ENCODE results near the gene STAC.
"Not testable (repeated sequence)": the region's sequence is repeated elsewhere in the genome, so short reads cannot be mapped to it uniquely, and the experiment has no call there.

Gene STAC

DNA sequence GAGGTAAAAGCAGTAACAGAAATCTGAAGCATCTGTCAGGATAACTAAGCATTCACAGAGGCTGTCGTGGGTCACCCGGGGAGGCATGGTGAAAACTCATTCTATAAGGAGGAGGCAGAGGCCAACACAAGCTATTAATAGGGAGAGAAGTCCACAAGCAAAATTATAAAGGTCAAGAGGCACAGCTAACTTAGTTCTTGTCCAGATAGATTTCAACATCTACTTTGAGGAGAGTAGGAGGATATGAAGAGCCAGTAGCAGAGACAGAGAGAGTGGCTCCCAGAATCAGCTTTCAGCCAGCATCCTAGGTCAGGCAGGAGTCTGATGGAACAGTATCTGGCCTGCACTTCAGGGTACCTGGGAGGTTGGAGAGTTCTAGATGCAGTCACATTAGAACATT lies 95.3 kb downstream of the STAC start:
- FAIRE-seq: no peak
- no peak for DNase-seq (ENCODE audit: insufficient read length, low spot score)

- no peak for DNase-seq (ENCODE audit: insufficient read length, low spot score)
- FAIRE-seq: no peak
These were observed 96.1 kb downstream of the STAC start for GRCh38 chr3:36476286-36476942.

DNA sequence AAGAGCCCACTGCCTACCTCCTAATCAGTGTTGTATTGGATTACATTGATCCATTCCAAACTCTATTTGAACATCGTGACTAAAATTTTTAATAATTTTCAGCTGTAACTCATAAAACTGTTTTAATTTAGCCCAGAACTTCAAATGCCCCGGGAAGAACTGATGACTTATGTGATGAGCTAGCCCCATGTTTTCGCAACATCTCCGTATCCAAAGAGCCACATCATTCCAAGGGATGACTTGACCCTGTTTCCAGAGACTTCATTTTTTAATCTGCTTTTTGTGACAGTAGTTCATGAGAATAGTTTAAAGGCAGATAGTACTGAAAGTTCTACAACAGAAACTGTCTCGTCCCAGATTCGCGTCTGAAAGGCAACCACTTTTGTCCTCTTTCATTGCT lies 97.4 kb downstream of the STAC start:
- no peak for DNase-seq (ENCODE audit: insufficient read length, low spot score)
- no peak for FAIRE-seq

DNA sequence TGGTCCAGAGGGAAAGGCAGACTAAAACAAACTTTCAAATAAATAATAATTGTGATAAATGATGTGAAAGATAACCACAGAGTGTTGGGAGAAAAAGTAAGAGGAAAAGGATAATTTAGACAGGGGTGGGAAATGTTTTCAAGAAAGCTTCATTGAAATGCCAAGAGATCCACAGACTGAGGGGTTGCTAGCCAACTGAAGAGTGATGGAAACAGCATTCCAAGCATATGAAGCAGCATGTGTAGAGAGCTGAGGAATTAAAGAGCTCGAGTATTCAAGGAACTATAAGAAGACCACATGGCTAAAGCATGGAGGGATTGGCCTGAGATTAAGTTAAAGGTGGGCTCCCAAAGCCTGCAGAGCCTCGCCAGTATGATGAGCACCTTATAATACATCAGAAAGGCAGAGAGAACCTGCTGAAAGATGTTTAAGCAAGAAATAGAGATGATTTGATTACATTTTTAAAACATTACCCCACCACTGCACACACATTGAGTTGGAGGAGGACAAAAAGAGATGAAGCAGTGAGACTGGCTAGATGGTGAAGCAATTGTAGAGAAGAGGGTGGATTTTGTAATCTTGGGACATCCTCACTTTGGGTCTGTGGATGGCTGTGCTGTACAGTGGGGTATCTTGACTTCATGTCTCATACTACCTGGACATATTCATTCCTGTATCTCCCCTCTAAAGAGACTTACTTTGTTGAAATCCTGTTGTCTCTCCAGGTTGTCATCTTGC lies 100.8 kb downstream of the STAC start:
- DNase-seq (ENCODE audit: insufficient read length, low spot score) (no peak), FAIRE-seq (no peak)

- FAIRE-seq: no peak
- DNase-seq (ENCODE audit: insufficient read length, low spot score): no peak
These were observed 102.0 kb downstream of the STAC start for GRCh38 chr3:36482256-36482655.

DNA sequence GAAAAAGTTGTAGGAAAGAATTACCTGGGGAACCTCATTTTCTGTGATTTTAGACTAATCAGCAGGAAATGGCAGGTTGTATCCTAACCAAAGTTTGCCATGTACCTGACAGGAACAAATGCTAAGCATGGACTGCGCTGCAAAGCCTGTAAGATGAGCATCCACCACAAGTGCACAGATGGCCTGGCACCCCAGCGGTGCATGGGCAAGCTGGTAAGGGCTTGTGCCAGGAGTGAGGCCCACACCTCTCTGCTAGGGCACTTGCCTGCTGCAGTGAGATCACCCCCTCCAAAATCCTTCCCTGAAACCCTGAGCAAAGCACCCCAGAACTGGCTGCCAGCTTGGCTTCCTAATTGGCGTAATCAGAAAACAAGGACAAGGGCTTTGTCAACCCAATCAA lies 102.6 kb downstream of the STAC start:
- no peak for DNase-seq (ENCODE audit: insufficient read length, low spot score)
- FAIRE-seq: no peak

DNA sequence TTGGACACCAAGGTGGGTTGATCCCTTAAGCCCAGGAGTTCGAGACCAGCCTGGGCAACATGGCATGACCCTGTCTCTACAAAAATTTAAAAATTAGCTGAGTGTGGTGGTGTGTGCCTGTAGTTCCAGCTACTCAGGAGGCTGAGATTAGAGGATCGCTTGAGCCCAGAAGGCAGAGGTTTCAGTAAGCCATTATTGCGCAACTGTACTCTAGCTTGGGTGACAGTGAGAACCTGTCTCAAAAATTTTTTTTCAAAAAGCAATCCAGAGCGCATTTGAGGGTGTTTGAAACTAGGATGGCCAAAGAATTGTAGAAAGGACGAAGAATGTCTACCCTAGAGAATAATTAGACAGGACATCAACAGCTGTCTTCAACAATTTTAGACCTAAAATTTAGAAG lies 103.4 kb downstream of the STAC start:
- FAIRE-seq: no peak
- no peak for DNase-seq (ENCODE audit: insufficient read length, low spot score)

DNA sequence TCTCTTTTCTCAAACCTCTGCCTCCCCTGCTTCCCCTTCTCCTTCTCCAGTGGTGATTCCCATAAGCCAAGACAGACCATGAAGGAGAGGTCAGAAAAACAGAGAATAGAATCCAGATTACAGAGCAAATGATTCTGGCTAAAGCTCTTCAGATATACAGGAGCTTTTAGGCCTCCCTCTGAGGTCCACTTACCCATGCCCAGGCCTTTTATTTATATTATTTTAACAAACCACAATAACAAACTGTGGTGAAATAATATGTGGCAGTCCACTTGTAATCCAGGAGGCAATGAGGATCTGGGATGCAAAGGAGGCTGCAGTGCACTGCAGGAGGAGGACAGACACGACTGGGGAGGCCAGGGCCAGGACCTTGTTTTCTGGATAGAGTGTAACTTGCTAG lies 104.1 kb downstream of the STAC start:
- DNase-seq (ENCODE audit: insufficient read length, low spot score): no peak
- no peak for FAIRE-seq

GRCh38 chr3:36486009-36486795 lies 105.9 kb downstream of the STAC start:
- no peak for DNase-seq (ENCODE audit: insufficient read length, low spot score)
- no peak for FAIRE-seq

DNA sequence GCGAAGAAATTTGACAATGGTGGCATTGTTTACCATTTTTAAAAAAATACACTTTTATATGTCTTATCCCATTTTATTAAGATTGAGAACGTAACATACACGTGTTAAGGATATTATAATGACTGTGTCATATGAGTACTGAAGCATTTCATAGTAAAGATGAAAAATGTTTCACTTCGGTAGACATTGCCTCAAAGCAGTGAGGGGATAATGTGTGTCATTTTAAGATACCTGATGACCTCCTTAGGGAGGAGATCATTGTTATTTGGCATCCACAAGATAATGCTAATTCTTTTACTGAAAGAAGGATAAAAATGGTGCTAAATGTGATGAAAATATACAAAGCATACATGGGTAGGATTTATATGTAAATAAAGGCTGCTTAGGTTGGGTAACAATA lies 107.3 kb downstream of the STAC start:
- FAIRE-seq (no peak), DNase-seq (ENCODE audit: insufficient read length, low spot score) (no peak)

- FAIRE-seq (no peak), DNase-seq (ENCODE audit: insufficient read length, low spot score) (no peak)
These were observed 107.9 kb downstream of the STAC start for GRCh38 chr3:36488077-36488789.

DNA sequence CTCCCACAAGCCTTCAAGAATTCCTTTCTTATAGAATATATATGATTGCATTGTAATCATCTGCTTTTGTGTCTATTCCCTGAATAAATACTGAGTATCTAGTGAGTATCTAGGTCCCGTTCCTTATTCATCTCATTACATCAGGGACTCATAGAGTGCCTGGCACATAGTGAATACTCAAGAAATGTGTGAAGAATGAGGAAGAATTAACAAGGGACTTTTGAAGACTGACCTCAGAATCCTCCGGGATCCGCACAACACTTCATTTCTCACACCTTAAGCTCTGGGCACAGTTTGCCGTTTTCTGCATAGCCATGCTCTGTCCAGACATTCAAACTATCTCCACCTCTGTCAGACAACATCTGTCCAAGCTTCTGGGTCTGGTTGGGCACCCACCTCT lies 108.8 kb downstream of the STAC start:
- no peak for FAIRE-seq

GRCh38 chr3:36489679-36490425 lies 109.5 kb downstream of the STAC start:
- DNase-seq (ENCODE audit: insufficient read length, low spot score) (no peak), FAIRE-seq (no peak)

More for the DNA sequence above, 108.8 kb downstream of the STAC start:
- no peak for DNase-seq (ENCODE audit: insufficient read length, low spot score)

DNA sequence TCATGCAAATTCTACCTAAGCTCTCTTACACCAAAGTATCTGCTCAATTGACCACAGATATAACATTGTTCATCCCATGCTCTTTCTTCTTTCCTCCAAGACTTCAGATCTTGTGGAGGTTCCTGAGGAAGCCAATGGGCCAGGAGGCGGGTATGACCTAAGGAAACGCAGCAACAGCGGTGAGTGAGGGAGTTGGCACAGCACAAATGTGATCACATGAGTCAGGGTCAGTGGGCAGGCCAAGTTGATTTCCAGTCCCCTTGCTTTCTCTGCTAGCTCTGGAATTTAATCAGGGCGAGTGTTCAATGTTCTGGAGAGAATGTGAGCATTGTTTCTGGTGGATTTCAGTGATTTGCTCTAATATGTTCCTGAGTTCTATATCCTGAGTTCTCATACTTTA lies 112.7 kb downstream of the STAC start:
- FAIRE-seq: no peak
- DNase-seq (ENCODE audit: insufficient read length, low spot score): no peak

DNA sequence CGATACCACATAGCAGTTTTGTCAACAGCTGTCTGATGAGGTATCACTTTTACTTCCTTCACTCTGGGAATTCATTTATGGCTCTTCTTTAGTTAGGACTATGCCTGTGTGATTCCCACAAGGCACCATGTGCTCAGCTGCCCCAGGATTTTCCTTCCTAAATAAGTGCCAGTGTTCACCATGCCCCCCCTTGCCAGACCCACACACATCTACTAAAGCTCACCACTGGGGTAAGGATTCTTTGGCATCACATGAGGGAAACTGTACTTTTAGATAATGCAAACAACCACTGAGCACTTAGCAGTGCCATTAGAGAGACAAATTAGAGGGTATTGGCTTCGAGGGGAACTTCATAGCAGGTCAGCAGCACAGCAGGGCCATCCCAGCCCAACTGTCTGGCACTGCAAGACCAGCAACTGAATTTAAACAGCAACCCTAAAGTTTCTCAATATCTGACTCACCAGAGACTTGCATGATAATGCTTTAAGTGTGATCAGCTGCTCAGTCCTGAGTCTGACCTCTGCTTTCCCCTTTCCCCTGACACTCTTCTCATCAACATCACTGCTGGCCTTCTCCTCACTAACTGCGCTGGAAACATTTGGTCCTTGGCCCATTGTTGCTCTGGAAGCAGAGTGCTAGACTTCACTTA lies 114.3 kb downstream of the STAC start:
- DNase-seq (ENCODE audit: insufficient read length, low spot score) (no peak), FAIRE-seq (no peak)

- no peak for FAIRE-seq
- DNase-seq (ENCODE audit: insufficient read length, low spot score): no peak
These were observed 116.7 kb downstream of the STAC start for GRCh38 chr3:36496684-36497633.

DNA sequence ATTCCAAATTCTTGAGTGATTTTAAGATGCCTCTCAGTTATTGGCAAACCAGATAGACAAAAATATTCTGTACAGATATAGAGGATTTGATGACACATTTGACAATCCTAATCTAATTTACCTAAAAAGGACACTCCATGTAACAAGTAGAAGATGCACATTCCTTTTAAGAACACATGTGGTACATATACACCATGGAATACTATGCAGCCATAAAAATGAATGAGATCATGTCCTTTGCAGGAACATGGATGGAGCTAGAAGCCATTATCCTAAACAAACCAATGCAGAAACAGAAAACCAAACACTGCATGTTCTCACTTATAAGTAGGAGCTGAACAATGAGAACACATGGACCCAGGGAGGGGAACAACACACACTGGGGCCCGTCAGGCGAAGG lies 119.7 kb downstream of the STAC start:
- FAIRE-seq; DNase-seq (ENCODE audit: insufficient read length, low spot score): not testable (repeated sequence)

DNA sequence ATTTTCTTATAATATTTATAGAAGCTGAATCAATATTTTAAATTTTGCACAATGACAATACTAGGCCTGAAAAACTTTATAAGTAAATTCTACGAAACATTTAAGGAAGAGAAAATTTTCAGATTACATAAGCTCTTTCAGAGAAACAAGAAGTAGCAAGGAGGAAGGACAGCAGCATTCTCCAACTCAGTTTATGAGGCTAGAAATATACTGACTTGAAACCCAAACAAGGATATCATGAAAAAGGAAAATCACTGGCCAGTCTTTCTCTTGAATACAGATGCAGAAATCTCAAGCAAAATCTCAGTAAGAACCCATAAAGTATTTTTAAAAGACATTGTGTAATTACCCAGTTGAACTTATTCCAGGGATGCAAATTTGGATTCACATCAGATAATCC lies 121.3 kb downstream of the STAC start:
- FAIRE-seq: no peak
- no peak for DNase-seq (ENCODE audit: insufficient read length, low spot score)

- FAIRE-seq: no peak
These were observed 125.1 kb downstream of the STAC start for GRCh38 chr3:36505393-36505792.

More at GRCh38 chr3:36505393-36505792, 125.1 kb downstream of the STAC start:
- DNase-seq (ENCODE audit: insufficient read length, low spot score): no peak
